Ishikawa (cell line): ENCODE results near the gene LRRFIP2.

Source experiments
- CEBPB ChIP-seq: IDR thresholded peaks from 2 replicates; pipeline ENCODE4 v1.6.1; 2012
- CREB1 ChIP-seq: IDR thresholded peaks from 2 replicates; pipeline ENCODE4 v1.6.1; 2012; ENCODE audit warnings: low read depth
- EGR1 ChIP-seq: IDR thresholded peaks from 2 replicates; pipeline ENCODE4 v1.6.1; 2012
- EP300 ChIP-seq: IDR thresholded peaks from 2 replicates; pipeline ENCODE4 v1.6.1; 2012; ENCODE audit warnings: borderline replicate concordance
- FOXM1 ChIP-seq: IDR thresholded peaks from 2 replicates; pipeline ENCODE4 v1.6.1; 2012; ENCODE audit warnings: low read depth, borderline replicate concordance
- MAX ChIP-seq: IDR thresholded peaks from 2 replicates; pipeline ENCODE4 v1.6.1; 2012
- NFIC ChIP-seq: IDR thresholded peaks from 2 replicates; pipeline ENCODE4 v1.6.1; 2012
- RAD21 ChIP-seq: IDR thresholded peaks from 2 replicates; pipeline ENCODE4 v1.6.1; 2012; ENCODE audit warnings: low read depth
- REST ChIP-seq: IDR thresholded peaks from 2 replicates; pipeline ENCODE4 v1.6.1; 2012; ENCODE audit warnings: low read depth, mild to moderate bottlenecking
- TAF1 ChIP-seq: IDR thresholded peaks from 2 replicates; pipeline ENCODE4 v1.6.1; 2012; ENCODE audit warnings: low read depth, mild to moderate bottlenecking
- TCF12 ChIP-seq: IDR thresholded peaks from 2 replicates; pipeline ENCODE4 v1.6.1; 2012; ENCODE audit warnings: low read depth
- TEAD4 ChIP-seq: IDR thresholded peaks from 2 replicates; pipeline ENCODE4 v1.6.1; 2012
- USF1 ChIP-seq: IDR thresholded peaks from 2 replicates; pipeline ENCODE4 v1.6.1; 2012
- YY1 ChIP-seq: IDR thresholded peaks from 2 replicates; pipeline ENCODE4 v1.6.1; 2012; ENCODE audit warnings: low read depth
- ZBTB7A ChIP-seq: IDR thresholded peaks from 2 replicates; pipeline ENCODE4 v1.6.1; 2012; ENCODE audit warnings: low read depth

LRRFIP2 gene

GRCh38 chr3:37183375-37183831, 9.0 kb upstream of the LRRFIP2 start:
- TF ChIP-seq TAF1 (no peak), MAX (0 out of 2 replicates have a peak, but pooled peaks have one; percentile 38), CREB1 (no peak), EGR1 (no peak), TCF12 (peak; percentile 83), REST (no peak), EP300 (peak; percentile 86), CEBPB (peak; percentile 74; the same call in 1 of the 2 replicates), YY1 (no peak; the same call in 1 of the 2 replicates), NFIC (peak; percentile 93), USF1 (no peak), RAD21 (no peak; the same call in 1 of the 2 replicates), FOXM1 (peak; percentile 83), ZBTB7A (no peak), TEAD4 (peak; percentile 89)

DNA sequence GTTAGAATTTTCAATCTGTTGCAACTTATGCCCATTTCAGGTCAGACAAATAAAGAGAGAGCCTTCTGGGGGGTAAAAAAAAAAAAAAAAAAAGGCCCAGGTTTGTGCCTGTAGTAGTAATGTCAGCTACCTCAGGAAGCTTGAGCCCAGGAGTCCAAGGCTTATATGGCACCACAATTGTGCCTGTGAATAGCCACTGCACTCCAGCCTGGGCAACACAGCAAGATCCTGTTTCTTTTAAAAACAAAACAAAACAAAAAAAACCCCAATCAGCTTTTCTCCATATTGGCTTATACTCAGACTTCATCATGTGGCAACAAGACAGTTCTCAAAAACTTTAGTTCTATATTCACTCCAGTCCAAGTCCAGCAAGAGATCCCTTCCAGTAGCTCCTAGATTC, 8.4 kb upstream of the LRRFIP2 start:
- TF ChIP-seq TEAD4, result no peak

GRCh38 chr3:37181756-37182155, 7.4 kb upstream of the LRRFIP2 start:
- TF ChIP-seq USF1 (no peak), TAF1 (no peak), NFIC (no peak), TCF12 (no peak), FOXM1 (no peak), ZBTB7A (no peak), CEBPB (no peak), RAD21 (no peak), CREB1 (no peak)

DNA sequence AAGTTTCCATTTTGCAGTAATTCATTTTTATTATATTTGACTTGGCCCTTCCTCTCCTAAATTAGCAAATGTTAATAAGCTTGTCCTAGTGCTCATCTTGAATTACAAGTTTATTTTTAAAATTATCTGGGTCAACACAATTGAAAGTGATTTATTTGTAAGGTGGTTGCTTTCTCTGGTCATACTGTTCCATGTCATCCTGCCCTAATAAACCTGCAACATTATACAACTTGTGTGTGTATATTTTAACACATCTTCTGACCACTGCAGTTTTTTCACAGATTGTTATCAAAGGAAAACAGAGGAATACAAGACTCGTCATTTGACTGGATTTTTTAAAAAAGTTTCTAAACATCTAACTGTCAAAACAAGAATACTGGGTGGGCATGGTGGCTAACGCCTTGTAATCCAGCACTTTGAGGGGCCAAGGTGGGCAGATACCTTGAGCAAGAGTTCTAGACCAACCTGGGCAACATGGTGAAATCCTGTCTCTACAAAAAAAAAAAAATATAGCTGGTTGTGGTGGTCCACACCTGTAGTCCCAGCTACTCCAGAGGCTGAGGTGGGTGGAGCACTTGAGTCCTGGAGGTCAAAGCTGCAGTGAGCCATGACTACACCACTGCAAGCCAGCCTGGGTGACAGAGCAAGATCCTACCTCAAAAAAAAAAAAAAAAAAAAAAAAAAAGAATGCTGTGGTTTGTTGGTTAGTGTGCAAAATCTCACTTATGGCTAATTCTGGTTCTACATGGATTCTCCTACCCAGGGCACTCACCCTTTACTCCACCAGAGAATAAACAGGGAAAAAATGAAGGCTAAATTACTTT, 5.0 kb upstream of the LRRFIP2 start:
- TF ChIP-seq RAD21 (no peak), TCF12 (no peak), USF1 (no peak), REST (no peak), EGR1 (no peak), TEAD4 (no peak), EP300 (no peak), CEBPB (no peak), FOXM1 (no peak)

GRCh38 chr3:37173806-37174205, 576 bp downstream of the LRRFIP2 start:
- TF ChIP-seq USF1 (no peak), FOXM1 (no peak), NFIC (no peak), REST (no peak), CREB1 (no peak), RAD21 (no peak), TCF12 (no peak), ZBTB7A (no peak), CEBPB (no peak), EGR1 (no peak), EP300 (no peak), YY1 (no peak), MAX (no peak), TEAD4 (no peak), TAF1 (no peak)
